Urothelium cell line (cell line): Measurements from ENCODE around the gene LIN28B.
"Not testable (repeated sequence)": the region's sequence is repeated elsewhere in the genome, so short reads cannot be mapped to it uniquely, and the experiment has no call there.

Experiments
- DNase-seq: peaks from one replicate; pipeline ENCODE4 v3.0.0; 2011; ENCODE audit warnings: low spot score, mixed read lengths
- FAIRE-seq: peaks from 2 replicates; lab custom pipeline; 2011; peaks lifted over from hg19 to GRCh38; lab: Jason Lieb, UNC

Gene LIN28B

GRCh38 chr6:104956731-104957294 lies at the start of gene LIN28B:
Gene LIN28B, plus strand, starts transcription at chr6:104957107. Its CDS starts 144 bp downstream, at chr6:104957251.
- FAIRE-seq: no peak
- DNase-seq: peak; percentile 15

GRCh38 chr6:104908031-104908887 lies 48.6 kb upstream of the LIN28B start:
- DNase-seq: no peak

GRCh38 chr6:104908888-104909525 lies 47.9 kb upstream of the LIN28B start:
- no peak for DNase-seq
- FAIRE-seq: no peak

More at GRCh38 chr6:104908031-104908887, 48.6 kb upstream of the LIN28B start:
- no peak for FAIRE-seq

GRCh38 chr6:104921896-104922295 lies 35.0 kb upstream of the LIN28B start:
- no peak for FAIRE-seq

GRCh38 chr6:104928141-104928540 lies 28.8 kb upstream of the LIN28B start:
- no peak for FAIRE-seq

More at GRCh38 chr6:104921896-104922295, 35.0 kb upstream of the LIN28B start:
- DNase-seq: no peak

GRCh38 chr6:104929353-104929752 lies 27.6 kb upstream of the LIN28B start:
- DNase-seq (no peak), FAIRE-seq (no peak)

More at GRCh38 chr6:104928141-104928540, 28.8 kb upstream of the LIN28B start:
- DNase-seq: peak; percentile 3

- FAIRE-seq (no peak), DNase-seq (no peak)
These were observed 26.0 kb upstream of the LIN28B start for GRCh38 chr6:104930939-104931338.

- DNase-seq: no peak
- FAIRE-seq: no peak
These were observed 20.0 kb upstream of the LIN28B start for GRCh38 chr6:104936766-104937535.

GRCh38 chr6:104940238-104940892 lies 16.5 kb upstream of the LIN28B start:
- FAIRE-seq (no peak), DNase-seq (no peak)

GRCh38 chr6:104940893-104941728 lies 15.8 kb upstream of the LIN28B start:
- no peak for FAIRE-seq
- DNase-seq: no peak

- FAIRE-seq (no peak), DNase-seq (no peak)
These were observed 15.2 kb upstream of the LIN28B start for GRCh38 chr6:104941729-104942091.

- FAIRE-seq: no peak
These were observed 13.1 kb upstream of the LIN28B start for GRCh38 chr6:104943781-104944180.

GRCh38 chr6:104949206-104949605 lies 7.7 kb upstream of the LIN28B start:
- no peak for FAIRE-seq
- no peak for DNase-seq

More at GRCh38 chr6:104943781-104944180, 13.1 kb upstream of the LIN28B start:
- no peak for DNase-seq

- FAIRE-seq (no peak), DNase-seq (no peak)
These were observed 5.2 kb upstream of the LIN28B start for GRCh38 chr6:104951677-104952076.

- no peak for DNase-seq
- no peak for FAIRE-seq
These were observed 4.0 kb upstream of the LIN28B start for GRCh38 chr6:104952911-104953399.

- not testable (repeated sequence) for DNase-seq, FAIRE-seq
These were observed 3.3 kb upstream of the LIN28B start for GRCh38 chr6:104953400-104954189.

- FAIRE-seq: no peak
- DNase-seq: no peak
These were observed 2.6 kb upstream of the LIN28B start for GRCh38 chr6:104954190-104954797.

- DNase-seq (no peak), FAIRE-seq (no peak)
These were observed 1.4 kb upstream of the LIN28B start for GRCh38 chr6:104955491-104955890.
